Left ventricle myocardium inferior (tissue), 1 donor: ENCODE measurements around the gene BLTP2. TPM values are rescaled to one million over a fixed set of nuclear protein-coding genes. Genes with fewer than 3 reads are reported as not detected.
A peak's percentile ranks its signal among the peaks of the same experiment; 100 is the strongest.

Experiments used
- DNase-seq: peaks from one replicate; pipeline ENCODE4 v3.0.0-alpha.2; 2020
- H3K27ac ChIP-seq: fragments of 200-600 bp; replicated peaks from 2 replicates; pipeline ENCODE4 v1.8.0; 2021
- H3K27me3 ChIP-seq: fragments of 200-600 bp; 2 replicates; pipeline ENCODE4 v1.8.0; 2021; ENCODE audit warnings: low read depth
- H3K36me3 ChIP-seq: fragments of 200-600 bp; 2 replicates; pipeline ENCODE4 v1.8.0; 2021
- H3K4me1 ChIP-seq: fragments of 200-600 bp; 2 replicates; pipeline ENCODE4 v1.8.0; 2021
- H3K4me3 ChIP-seq: fragments of 200-600 bp; 2 replicates; pipeline ENCODE4 v1.8.0; 2021; ENCODE audit warnings: mild to moderate bottlenecking, moderate library complexity
- H3K9me3 ChIP-seq: fragments of 200-600 bp; replicated peaks from 2 replicates; pipeline ENCODE4 v1.8.0; 2021
- CTCF ChIP-seq: fragments of 200-600 bp; IDR thresholded peaks from 2 replicates; pipeline ENCODE4 v1.8.0; 2021; ENCODE audit warnings: antibody characterized with exemption, mild to moderate bottlenecking, borderline replicate concordance
- intact Hi-C: fragments of 100-400 bp; cut with micrococcal nuclease; formaldehyde crosslinking; loops from one replicate; pipeline ENCODE4 v1.11.0; 2022
- total RNA-seq: library from RNA; stranded (reverse); fragmentation: NEBNext Ultra II Directional; extraction: Animal tissue kit (Norgen Biotek cat#: 25700); gene quantifications from one replicate; pipeline ENCODE4 v1.2.1, GENCODE V29; 2021
- donor health status: DM: no; HTN: yes; CAD: no; lungs with severe emphysema.

The BLTP2 gene
- total RNA-seq, 1 donor from 2014 or later, result 71.3 TPM

- Histone ChIP-seq H3K36me3 (peaks cover 54% of the 10 kb centered on the region), H3K4me3 (peak overlapping the region; percentile 87), H3K9me3 (no peaks in the 10 kb centered on the region), H3K27me3 (no peaks in the 10 kb centered on the region), H3K4me1 (peaks cover 68% of the 10 kb centered on the region), H3K27ac (peak overlapping the region; percentile 97)
- DNase-seq, result no peak
- intact Hi-C loops, result no loop called here
- TF ChIP-seq CTCF, result peak; percentile 57
These were observed 773 bp downstream of the BLTP2 start for GRCh38 chr17:28643983-28644786.

- Histone ChIP-seq H3K36me3 (peaks cover 66% of the 10 kb centered on the region), H3K27me3 (no peaks in the 10 kb centered on the region), H3K4me3 (no peak overlapping the region), H3K9me3 (no peaks in the 10 kb centered on the region), H3K4me1 (peaks cover 42% of the 10 kb centered on the region), H3K27ac (no peak overlapping the region)
- intact Hi-C loops, result no loop called here
- DNase-seq, result no peak
- TF ChIP-seq CTCF, result no peak
These were observed 3.4 kb downstream of the BLTP2 start for GRCh38 chr17:28641579-28641978.

GRCh38 chr17:28635506-28635905 is 9.5 kb downstream of the BLTP2 start:
- no peak for TF ChIP-seq CTCF
- H3K9me3 ChIP-seq, result no peaks in the 10 kb centered on the region
- no peak for DNase-seq
- H3K4me3 ChIP-seq, result no peak overlapping the region
- H3K27me3 ChIP-seq, result no peaks in the 10 kb centered on the region
- intact Hi-C loops, result no loop called here
- H3K27ac ChIP-seq, result no peak overlapping the region
- H3K4me1 ChIP-seq, result no peaks in the 10 kb centered on the region
- H3K36me3 ChIP-seq, result peaks cover 100% of the 10 kb centered on the region

- Histone ChIP-seq H3K4me1 (no peaks in the 10 kb centered on the region), H3K9me3 (no peaks in the 10 kb centered on the region), H3K27ac (no peak overlapping the region), H3K4me3 (no peak overlapping the region), H3K27me3 (no peaks in the 10 kb centered on the region), H3K36me3 (peaks cover 100% of the 10 kb centered on the region)
- no peak for TF ChIP-seq CTCF
- intact Hi-C loops, result no loop called here
- no peak for DNase-seq
These were observed 10.6 kb downstream of the BLTP2 start for GRCh38 chr17:28634206-28634865.

- Histone ChIP-seq H3K4me1 (peaks cover 16% of the 10 kb centered on the region), H3K36me3 (peaks cover 85% of the 10 kb centered on the region), H3K27me3 (no peaks in the 10 kb centered on the region), H3K4me3 (no peak overlapping the region), H3K9me3 (no peaks in the 10 kb centered on the region), H3K27ac (no peak overlapping the region)
- DNase-seq, result no peak
- intact Hi-C loops, result no loop called here
- TF ChIP-seq CTCF, result no peak
These were observed 18.1 kb downstream of the BLTP2 start for GRCh38 chr17:28626818-28627217.
